HG02870 (cell line): ENCODE results near the gene BTBD10.

Experiments
- ATAC-seq: cut with Tn5 transposase; IDR thresholded peaks from one replicate; pipeline ENCODE4 v1.9.1; 2021; ENCODE audit warnings: mild to moderate bottlenecking, moderate library complexity; ENCODE audit not compliant: unreplicated experiment

BTBD10 gene

GRCh38 chr11:13339195-13340153 is 123.5 kb downstream of the BTBD10 start:
- no peak for ATAC-seq

- ATAC-seq, result no peak
These were observed 124.5 kb downstream of the BTBD10 start for GRCh38 chr11:13338427-13339069.

GRCh38 chr11:13338019-13338426 is 125.0 kb downstream of the BTBD10 start:
- peak; percentile 38 for ATAC-seq
